HG02870 (cell line): Measurements from ENCODE around the gene CHRNA4.

Experiments used
- ATAC-seq: cut with Tn5 transposase; IDR thresholded peaks from one replicate; pipeline ENCODE4 v1.9.1; 2021; ENCODE audit warnings: mild to moderate bottlenecking, moderate library complexity; ENCODE audit not compliant: unreplicated experiment

CHRNA4 gene

GRCh38 chr20:63323357-63323981 lies 37.7 kb downstream of the CHRNA4 start:
- no peak for ATAC-seq

DNA sequence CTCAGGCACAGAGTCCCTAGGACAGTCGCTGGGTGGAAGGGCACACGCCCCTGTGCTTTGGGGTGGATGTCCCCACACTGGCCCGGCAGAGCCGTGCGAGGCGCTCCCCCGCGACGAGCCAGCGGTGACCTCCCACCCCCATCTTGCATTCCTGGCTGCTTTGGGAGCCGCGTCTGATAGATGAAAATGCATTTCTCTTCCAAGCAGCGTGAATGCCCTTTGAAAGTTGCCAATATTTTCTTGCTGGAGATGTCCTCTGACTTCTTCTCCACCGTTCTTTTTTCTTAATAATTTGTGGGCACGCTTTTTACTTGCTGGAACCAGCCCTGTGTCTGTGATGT lies 38.2 kb downstream of the CHRNA4 start:
- no peak for ATAC-seq

DNA sequence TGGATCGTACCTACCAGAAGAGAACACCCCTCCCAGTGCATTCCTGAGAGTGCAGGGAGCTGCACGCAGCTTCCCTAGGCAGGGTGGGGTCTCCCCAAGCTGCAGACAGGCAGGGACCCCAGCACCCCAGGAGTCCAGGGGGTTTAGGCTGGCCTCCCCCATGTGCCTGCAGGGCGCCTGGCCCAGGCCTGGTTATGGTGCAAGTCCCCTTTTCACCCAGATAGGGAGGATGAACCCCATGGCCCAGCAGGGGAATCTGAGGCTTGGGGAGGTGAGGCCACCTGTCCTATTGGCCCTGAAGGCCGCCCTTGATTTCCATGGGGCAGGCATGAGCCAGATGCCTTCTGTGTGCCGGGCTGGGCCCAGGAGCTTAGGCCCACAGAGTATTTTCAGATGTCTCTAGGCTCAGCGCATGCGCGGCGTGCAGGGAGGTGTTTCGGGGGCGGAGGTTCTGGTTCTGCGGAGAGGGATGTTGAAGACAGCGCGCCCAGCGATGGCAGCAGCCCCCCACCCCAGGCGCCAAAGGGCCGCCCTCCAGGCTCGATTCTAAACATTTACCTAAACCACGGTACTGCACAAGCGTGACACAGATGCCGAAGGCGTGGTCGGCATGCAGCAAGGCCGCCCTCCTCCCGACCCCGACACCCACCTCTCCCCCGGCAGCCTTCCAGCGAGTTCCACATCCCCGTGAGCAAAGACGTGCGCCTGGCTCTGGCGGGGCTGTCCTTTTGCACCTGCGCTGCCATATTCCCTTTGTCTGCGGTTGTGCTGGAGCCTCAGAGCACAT lies 38.8 kb downstream of the CHRNA4 start:
- no peak for ATAC-seq

- no peak for ATAC-seq
These were observed 39.9 kb downstream of the CHRNA4 start for GRCh38 chr20:63321148-63321831.

- ATAC-seq, result no peak
These were observed 40.5 kb downstream of the CHRNA4 start for GRCh38 chr20:63320616-63321147.

GRCh38 chr20:63320041-63320511 lies 41.1 kb downstream of the CHRNA4 start:
- ATAC-seq, result no peak

- no peak for ATAC-seq
These were observed 41.7 kb downstream of the CHRNA4 start for GRCh38 chr20:63319164-63320040.

GRCh38 chr20:63318391-63319163 lies 42.6 kb downstream of the CHRNA4 start:
- no peak for ATAC-seq

GRCh38 chr20:63317601-63318291 lies 43.4 kb downstream of the CHRNA4 start:
- ATAC-seq, result no peak

DNA sequence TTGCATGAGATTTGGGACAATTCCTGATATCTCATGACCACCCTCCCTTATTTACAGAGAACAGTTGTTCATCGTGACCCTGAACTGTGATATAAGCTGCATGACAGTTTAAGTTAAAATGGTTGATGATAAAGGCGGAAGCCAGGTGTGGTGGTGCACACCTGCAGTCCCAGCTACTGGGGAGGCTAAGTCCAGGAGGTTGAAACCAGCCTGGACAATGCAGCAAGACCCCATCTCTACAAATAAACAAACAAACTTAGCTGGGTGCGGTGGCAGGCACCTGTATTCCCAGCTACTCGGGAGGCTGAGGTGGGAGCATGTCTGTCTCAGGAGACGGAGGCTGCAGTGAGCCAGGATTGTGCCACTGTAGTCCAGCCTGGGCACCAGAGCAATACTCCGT lies 44.1 kb downstream of the CHRNA4 start:
- no peak for ATAC-seq

GRCh38 chr20:63316502-63316921 lies 44.6 kb downstream of the CHRNA4 start:
- no peak for ATAC-seq

- no peak for ATAC-seq
These were observed 45.2 kb downstream of the CHRNA4 start for GRCh38 chr20:63315731-63316491.

- ATAC-seq, result no peak
These were observed 45.9 kb downstream of the CHRNA4 start for GRCh38 chr20:63315240-63315689.

DNA sequence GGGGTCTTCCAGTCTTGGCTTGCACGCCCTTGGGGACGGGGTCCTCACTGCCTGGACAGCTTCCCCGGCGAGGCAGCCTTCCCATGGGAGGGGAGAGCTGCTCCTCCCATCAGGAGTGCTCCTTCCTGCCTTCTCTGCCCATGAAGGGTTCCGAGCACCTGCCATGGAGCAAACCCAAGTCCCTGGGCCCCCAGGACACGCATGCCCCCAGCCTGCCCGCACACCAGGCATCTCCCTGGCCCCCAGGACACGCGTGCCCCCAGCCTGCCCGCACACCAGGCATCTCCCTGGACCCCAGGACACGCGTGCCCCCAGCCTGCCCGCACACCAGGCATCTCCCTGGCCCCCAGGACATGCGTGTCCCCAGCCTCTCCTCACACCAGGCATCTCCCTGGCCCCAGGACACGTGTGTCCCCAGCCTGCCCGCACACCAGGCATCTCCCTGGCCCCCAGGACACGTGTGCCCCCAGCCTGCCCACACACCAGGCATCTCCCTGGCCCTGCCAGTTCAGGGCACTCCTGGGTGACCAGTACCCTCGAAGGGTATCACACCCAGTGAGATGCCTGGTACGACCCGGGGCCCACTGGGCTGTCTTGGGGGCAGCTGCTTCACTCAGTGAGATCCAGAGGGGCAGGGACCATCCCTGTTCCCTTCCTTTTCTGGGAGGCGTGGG lies 46.4 kb downstream of the CHRNA4 start:
- no peak for ATAC-seq

GRCh38 chr20:63314015-63314471 lies 47.1 kb downstream of the CHRNA4 start:
- no peak for ATAC-seq

DNA sequence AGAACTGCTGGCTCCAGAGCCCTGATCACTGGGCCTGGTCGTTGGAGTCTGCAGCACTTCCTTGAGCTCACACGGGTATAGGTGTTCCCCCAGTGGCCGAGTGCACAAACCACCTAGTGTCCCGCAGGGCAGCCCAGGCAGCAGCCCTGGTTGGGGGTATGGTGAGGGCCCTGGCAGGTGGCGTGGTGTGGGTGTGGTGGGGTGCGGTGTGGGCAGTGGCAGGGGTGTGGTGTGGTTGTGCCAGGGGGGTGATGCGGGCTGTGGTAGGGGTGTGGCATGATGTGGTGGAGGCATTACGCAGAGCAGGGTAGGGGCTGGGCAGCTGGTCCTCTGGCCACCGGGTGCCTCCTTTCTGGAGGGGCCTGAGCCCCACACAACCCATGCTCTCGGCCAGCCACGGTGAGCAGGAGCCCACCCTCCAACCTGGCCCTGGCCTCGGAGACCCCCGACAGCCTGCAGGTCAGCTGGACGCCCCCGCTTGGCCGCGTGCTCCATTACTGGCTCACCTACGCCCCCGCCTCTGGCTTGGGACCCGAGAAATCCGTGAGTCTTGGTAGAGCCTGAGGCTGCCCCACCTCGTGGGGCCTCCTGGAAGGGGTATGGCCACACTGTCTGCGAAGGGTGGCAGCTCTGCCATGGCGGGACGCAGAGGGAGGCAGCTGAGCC lies 47.7 kb downstream of the CHRNA4 start:
- no peak for ATAC-seq

DNA sequence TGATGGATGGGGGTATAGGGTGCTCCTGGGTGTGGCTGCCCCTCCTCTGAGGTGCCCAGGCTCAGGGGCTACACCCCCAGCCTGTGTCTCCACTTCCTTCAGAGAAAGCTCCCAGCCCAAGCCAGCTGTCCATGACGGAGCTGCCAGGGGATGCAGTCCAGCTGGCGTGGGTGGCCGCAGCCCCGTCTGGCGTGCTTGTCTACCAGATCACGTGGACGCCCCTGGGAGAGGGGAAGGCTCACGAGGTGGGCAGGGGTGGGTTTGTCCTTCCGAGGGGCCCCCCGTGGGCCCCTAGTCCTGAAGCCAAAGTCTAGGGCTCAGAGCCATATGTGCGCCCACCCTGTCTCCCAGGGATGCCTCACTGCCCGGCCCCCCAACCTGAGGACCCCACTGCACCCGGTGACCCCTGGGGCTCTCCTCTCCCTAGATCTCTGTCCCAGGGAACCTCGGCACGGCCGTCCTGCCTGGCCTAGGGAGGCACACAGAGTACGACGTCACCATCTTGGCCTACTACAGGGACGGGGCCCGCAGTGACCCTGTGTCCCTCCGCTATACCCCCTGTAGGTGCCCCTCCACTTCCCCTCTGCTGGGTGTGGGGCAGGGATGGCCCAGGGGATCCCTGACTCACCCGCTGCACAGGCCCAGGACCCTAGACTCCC lies 48.3 kb downstream of the CHRNA4 start:
- ATAC-seq, result no peak
